Measurements from ENCODE around the gene RPL13. TPM values are rescaled to one million over a fixed set of nuclear protein-coding genes. Genes with fewer than 3 reads are reported as not detected.
A peak's percentile ranks its signal among the peaks of the same experiment; 100 is the strongest.
"Not testable (repeated sequence)": the region's sequence is repeated elsewhere in the genome, so short reads cannot be mapped to it uniquely, and the experiment has no call there.

The RPL13 gene
- total RNA-seq, 1 experiment from 2014 or later = 4,469 TPM

- in situ Hi-C loops (cut with HindIII; ENCODE audit: low pct_unique_long_range_greater_than_20kb, low sequenced_read_pairs) = no loop called here
- DNase-seq (ENCODE audit: low read depth) = peak; percentile 40
These were observed 3.5 kb upstream of the RPL13 start for GRCh38 chr16:89556750-89557689.

DNA sequence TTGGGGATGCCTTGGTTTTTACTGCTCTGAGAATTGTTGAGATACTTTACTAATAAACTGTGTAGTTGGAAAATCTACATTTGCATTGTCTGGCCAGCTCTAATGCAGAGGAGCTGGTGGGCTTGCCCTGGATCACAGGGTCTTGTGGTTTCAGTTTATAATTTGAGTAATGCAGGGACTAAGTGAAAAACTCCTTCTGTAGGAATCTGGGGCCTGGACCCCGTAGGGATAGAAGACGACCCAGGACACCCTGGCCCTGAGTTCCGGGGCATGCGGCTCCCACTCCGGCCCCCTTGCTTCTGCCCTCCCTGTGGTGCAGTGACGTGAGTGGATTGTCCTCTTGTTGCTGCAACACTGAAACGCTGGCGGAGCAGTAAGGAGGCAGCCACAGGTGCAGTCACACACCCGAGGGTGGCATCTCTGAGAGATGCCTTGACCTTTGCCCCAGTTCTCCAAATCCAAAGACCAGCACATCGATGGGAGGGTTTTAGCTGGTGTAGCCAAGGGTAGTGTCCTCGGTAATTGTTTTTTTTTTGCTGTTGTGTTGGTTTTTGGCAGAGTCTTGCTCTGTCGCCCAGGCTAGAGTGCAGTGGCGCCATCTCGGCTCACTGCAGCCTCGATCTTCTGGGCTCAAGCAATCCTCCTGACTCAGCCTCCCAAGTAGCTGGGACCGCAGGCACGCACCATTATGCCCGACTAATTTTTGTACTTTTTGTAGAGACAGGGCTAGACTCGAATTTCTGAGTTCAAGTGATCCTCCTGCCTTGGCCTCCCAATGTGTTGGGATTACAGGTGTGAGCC, 2.6 kb upstream of the RPL13 start:
- in situ Hi-C loops (cut with HindIII; ENCODE audit: low pct_unique_long_range_greater_than_20kb, low sequenced_read_pairs) = no loop called here

DNA sequence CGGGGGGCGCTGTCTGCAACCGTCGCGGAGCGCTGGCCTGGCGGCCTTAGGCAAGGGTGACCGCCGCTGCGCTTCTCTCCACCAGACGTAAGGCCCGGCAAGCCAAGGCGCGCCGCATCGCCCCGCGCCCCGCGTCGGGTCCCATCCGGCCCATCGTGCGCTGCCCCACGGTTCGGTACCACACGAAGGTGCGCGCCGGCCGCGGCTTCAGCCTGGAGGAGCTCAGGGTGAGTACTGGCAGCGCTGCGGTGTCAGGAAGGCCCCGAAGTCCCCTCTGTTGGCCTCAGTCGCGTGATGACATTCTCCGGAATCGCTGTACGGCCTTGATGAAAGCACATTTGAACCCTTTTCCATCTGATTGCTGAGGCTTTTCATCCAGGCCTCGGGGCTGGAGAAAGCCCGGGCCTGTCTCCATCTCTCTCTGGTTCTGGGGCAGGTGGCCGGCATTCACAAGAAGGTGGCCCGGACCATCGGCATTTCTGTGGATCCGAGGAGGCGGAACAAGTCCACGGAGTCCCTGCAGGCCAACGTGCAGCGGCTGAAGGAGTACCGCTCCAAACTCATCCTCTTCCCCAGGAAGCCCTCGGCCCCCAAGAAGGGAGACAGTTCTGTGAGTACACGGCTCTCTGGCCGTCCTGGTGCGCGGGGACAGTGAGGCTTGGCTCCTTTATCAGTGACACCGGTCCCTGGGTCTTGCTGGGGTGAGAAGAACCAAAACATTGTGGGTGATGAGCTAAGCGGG, 831 bp downstream of the RPL13 start:
- in situ Hi-C loops (cut with HindIII; ENCODE audit: low pct_unique_long_range_greater_than_20kb, low sequenced_read_pairs) = no loop called here
- no peak for DNase-seq (ENCODE audit: low read depth)

More for the DNA sequence above, 2.6 kb upstream of the RPL13 start:
- no peak for DNase-seq (ENCODE audit: low read depth)

DNA sequence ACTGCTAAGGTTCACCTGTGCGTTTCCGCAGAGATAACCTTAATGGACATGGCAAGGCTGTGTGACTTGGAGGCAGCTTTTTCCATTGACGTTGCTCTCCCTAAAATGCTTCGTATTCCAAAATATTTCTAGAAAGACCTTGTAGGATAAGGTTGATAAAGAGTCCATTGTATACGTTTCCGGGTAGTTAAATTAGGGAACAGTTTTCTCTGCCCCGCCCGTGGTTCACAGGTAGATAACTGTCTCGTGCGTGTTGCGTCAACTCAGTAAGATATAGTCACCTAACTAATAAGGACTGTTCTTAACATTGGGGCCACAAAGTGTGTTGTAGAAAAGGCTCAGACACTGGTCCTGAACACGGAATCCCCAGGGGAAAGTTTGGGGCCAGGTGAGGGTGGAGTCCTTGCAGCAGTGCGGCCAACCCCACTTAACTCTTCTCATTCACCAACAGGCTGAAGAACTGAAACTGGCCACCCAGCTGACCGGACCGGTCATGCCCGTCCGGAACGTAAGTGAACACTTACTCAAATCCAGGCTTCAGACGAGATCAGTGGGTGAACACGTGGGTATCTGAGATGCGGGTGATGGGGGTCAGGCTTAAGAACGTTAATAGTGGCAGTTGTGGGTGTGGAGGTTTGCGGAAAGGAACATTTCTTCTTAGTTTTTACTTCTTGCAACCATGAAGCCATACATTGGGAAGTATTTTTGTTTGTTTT, 1.6 kb downstream of the RPL13 start:
- in situ Hi-C loops (cut with HindIII; ENCODE audit: low pct_unique_long_range_greater_than_20kb, low sequenced_read_pairs) = no loop called here
- DNase-seq (ENCODE audit: low read depth) = no peak

DNA sequence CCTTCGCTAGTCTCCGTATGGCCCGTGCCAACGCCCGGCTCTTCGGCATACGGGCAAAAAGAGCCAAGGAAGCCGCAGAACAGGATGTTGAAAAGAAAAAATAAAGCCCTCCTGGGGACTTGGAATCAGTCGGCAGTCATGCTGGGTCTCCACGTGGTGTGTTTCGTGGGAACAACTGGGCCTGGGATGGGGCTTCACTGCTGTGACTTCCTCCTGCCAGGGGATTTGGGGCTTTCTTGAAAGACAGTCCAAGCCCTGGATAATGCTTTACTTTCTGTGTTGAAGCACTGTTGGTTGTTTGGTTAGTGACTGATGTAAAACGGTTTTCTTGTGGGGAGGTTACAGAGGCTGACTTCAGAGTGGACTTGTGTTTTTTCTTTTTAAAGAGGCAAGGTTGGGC, 2.5 kb downstream of the RPL13 start:
- no peak for DNase-seq (ENCODE audit: low read depth)
- in situ Hi-C loops (cut with HindIII; ENCODE audit: low pct_unique_long_range_greater_than_20kb, low sequenced_read_pairs) = no loop called here

- no peak for DNase-seq (ENCODE audit: low read depth)
- in situ Hi-C loops (cut with HindIII; ENCODE audit: low pct_unique_long_range_greater_than_20kb, low sequenced_read_pairs) = no loop called here
These were observed 3.3 kb downstream of the RPL13 start for GRCh38 chr16:89563639-89564392.

- DNase-seq (ENCODE audit: low read depth) = no peak
- in situ Hi-C loops (cut with HindIII; ENCODE audit: low pct_unique_long_range_greater_than_20kb, low sequenced_read_pairs) = no loop called here
These were observed 4.2 kb downstream of the RPL13 start for GRCh38 chr16:89564476-89565255.

DNA sequence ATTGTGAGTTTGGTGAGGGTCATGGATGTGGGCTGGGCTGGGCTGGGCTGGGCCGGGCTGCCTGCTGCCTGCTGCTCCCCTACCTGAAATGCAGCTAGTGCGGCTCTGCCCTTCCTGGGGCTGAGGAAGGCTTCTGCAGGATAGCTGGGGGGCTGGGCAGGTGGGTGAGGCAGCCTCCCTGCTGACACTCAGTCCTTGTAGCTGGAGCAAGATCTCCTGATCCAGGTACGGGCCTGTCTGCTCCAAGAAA, 4.7 kb downstream of the RPL13 start:
- peak; percentile 28 for DNase-seq (ENCODE audit: low read depth)
- in situ Hi-C loops (cut with HindIII; ENCODE audit: low pct_unique_long_range_greater_than_20kb, low sequenced_read_pairs) = no loop called here

GRCh38 chr16:89565506-89566372, 5.3 kb downstream of the RPL13 start:
- in situ Hi-C loops (cut with HindIII; ENCODE audit: low pct_unique_long_range_greater_than_20kb, low sequenced_read_pairs) = no loop called here
- DNase-seq (ENCODE audit: low read depth) = peak; percentile 75

DNA sequence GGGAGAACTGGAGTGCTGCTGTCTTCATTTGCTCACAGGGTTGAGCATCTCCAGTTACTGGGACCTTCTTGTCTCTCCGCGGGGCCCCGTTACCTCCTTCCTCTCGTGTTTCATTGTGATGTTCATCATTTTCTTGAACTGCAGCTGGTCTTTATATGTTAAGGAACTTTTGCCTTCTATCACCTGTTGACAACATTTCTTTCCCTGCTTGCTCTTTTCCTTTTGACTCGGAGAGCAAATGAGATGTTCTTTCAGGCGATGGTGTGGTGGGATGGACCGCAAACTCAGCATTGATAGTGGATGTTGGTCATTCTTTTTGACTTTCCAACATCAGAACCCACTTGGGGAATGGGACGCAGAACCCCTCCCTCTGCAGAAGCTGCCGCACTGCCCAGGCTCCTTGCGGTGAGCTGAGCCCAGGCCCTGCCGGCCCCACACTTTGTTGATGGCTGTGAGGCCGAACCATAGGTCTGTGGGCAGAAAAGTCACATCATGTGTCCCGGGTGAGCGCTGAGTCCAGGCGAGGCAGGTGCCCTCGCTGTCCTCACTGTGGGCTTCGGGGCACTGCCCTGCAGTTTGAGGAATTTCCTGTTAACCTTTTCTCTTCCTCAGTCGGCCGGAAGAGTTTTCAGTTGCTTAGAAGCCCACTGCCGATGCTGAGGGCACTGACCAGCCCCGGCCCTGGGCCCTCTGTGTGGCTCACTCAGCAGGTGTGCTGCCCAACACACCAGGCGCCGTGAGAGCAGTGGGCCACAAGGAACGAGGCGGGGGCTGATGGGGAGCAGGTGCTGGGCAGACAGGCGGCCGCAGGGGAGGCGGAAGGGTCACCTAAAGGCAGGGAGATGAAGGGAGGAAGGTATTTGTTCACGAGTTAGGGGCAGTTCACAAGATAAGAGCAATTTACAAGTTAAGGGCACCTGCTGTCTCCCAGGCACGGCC, 7.4 kb downstream of the RPL13 start:
- in situ Hi-C loops (cut with HindIII; ENCODE audit: low pct_unique_long_range_greater_than_20kb, low sequenced_read_pairs) = no loop called here

GRCh38 chr16:89569506-89570341, 9.2 kb downstream of the RPL13 start:
- in situ Hi-C loops (cut with HindIII; ENCODE audit: low pct_unique_long_range_greater_than_20kb, low sequenced_read_pairs) = no loop called here
- DNase-seq (ENCODE audit: low read depth) = no peak

More for the DNA sequence above, 7.4 kb downstream of the RPL13 start:
- DNase-seq (ENCODE audit: low read depth) = no peak

- DNase-seq (ENCODE audit: low read depth) = no peak
- in situ Hi-C loops (cut with HindIII; ENCODE audit: low pct_unique_long_range_greater_than_20kb, low sequenced_read_pairs) = no loop called here
These were observed 10.0 kb downstream of the RPL13 start for GRCh38 chr16:89570342-89570923.

- in situ Hi-C loops (cut with HindIII; ENCODE audit: low pct_unique_long_range_greater_than_20kb, low sequenced_read_pairs) = not testable (repeated sequence)
These were observed 10.6 kb downstream of the RPL13 start for GRCh38 chr16:89570983-89571598.

DNA sequence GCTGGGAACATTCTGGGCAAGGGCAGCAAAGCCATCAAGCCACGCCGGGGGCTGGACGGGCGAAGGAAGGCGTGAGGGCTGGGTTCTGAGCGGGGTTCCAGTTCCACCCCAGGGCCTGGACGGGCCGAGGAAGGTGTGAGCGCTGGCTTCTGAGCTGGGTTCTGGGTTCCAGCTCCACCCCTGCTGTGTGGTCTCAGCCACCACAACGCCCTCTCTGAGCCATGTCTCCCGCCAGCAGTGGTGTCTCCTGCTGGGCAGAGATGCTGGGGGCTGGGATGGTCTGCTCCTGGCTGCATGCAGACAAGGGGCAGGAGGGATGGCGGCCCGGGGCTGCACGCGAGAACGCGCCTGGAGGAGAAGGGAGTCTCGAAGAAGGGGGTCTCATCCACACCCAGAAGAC, 11.2 kb downstream of the RPL13 start:
- no peak for DNase-seq (ENCODE audit: low read depth)
- in situ Hi-C loops (cut with HindIII; ENCODE audit: low pct_unique_long_range_greater_than_20kb, low sequenced_read_pairs) = no loop called here

More at GRCh38 chr16:89570983-89571598, 10.6 kb downstream of the RPL13 start:
- DNase-seq (ENCODE audit: low read depth) = not testable (repeated sequence)

Data from Caki2 (cell line).